Sigmoid colon (tissue), 4 donors: ENCODE measurements around the gene DGKH.

ENCODE experiments used
- CTCF ChIP-seq, 4 experiments: fragments of 450-650 bp in 3 of 4; fragments of 200-600 bp in 1 of 4; IDR thresholded peaks; one replicate each; pipeline ENCODE4 v1.5.1; 2016 to 2019; ENCODE audit warnings: antibody characterized with exemption in 4 of 4, mild to moderate bottlenecking in 3 of 4, moderate library complexity in 2 of 4
- POLR2A ChIP-seq, 2 donors: fragments of 450-650 bp; IDR thresholded peaks; one replicate each; pipeline ENCODE4 v1.6.1; 2016; ENCODE audit warnings: antibody characterized with exemption in 2 of 2, mild to moderate bottlenecking in 2 of 2, moderate library complexity in 2 of 2
- POLR2AphosphoS5 ChIP-seq, 4 donors: sonication (generic); formaldehyde crosslinking; IDR thresholded peaks; one replicate each; pipeline ENCODE4 v1.6.1; 2017; ENCODE audit warnings: antibody characterized with exemption in 4 of 4

- no peak for TF ChIP-seq POLR2AphosphoS5 (IDR thresholded peaks at IDR 0.05)
- no peak for TF ChIP-seq CTCF (IDR thresholded peaks at IDR 0.05)
- TF ChIP-seq POLR2A (IDR thresholded peaks at IDR 0.05) = no peak
These were observed 125.4 kb downstream of the DGKH start for GRCh38 chr13:42173789-42174343.
